B cell (primary cell): ENCODE measurements around the gene ABLIM3. TPM values are rescaled to one million over a fixed set of nuclear protein-coding genes. Genes with fewer than 3 reads are reported as not detected.

ENCODE experiments used
- ATAC-seq: fragments of 200-7000 bp; cut with Tn5 transposase; one replicate; pipeline ENCODE4 v1.10.0; 2021; ENCODE audit warnings: low read depth, mild to moderate bottlenecking, moderate number of reproducible peaks, moderate library complexity
- CTCF ChIA-PET: fragments of 350-600 bp; sonication (Branson Sonifier 250); formaldehyde crosslinking; loops from one replicate; lab custom pipeline; 2021; ENCODE audit warnings: antibody characterized with exemption, inconsistent platforms; lab: Charles Lee
- POLR2A ChIA-PET: fragments of 350-600 bp; sonication (Branson Sonifier 250); formaldehyde crosslinking; loops from one replicate; lab custom pipeline; 2021; ENCODE audit warnings: antibody characterized with exemption; lab: Charles Lee
- DNase-seq: peaks from one replicate; pipeline ENCODE4 v3.0.0; 2013
- H2AFZ ChIP-seq: 2 replicates; pipeline ENCODE4 v1.6.1; 2012; ENCODE audit warnings: mild to moderate bottlenecking, low read depth, low read length; ENCODE audit not compliant: insufficient read depth, poor library complexity, severe bottlenecking
- H3K27ac ChIP-seq, 2 donors: 1 replicate in 1 of 2; 2 replicates in 1 of 2; pipeline ENCODE4 v1.5.1; 2012 to 2013; ENCODE audit warnings: low read length in 2 of 2, mild to moderate bottlenecking in 2 of 2, moderate library complexity in 1 of 2
- H3K27me3 ChIP-seq, 4 experiments: fragments of 200-600 bp in 1 of 4; sonication (generic) in 1 of 4; replicated peaks in 1 of 4; 1 replicate in 2 of 4; 2 replicates in 2 of 4; pipeline versions ENCODE4 v1.6.1 to v1.7.0; 2013 to 2016; ENCODE audit warnings: low read length in 3 of 4, mild to moderate bottlenecking in 2 of 4, mixed read lengths in 1 of 4, moderate library complexity in 1 of 4; ENCODE audit not compliant: insufficient read depth in 4 of 4, control insufficient read depth in 3 of 4; ENCODE audit errors: control extremely low read depth in 1 of 4
- H3K36me3 ChIP-seq, 2 experiments: replicated peaks in 1 of 2; 1 replicate in 1 of 2; 2 replicates in 1 of 2; pipeline versions ENCODE4 v1.6.1 to v1.7.1; 2013; ENCODE audit warnings: low read length in 1 of 2; ENCODE audit not compliant: insufficient read depth in 2 of 2, control insufficient read depth in 1 of 2; ENCODE audit errors: control extremely low read depth in 1 of 2, extremely low read depth in 1 of 2
- H3K4me1 ChIP-seq, 2 donors: fragments of 200-600 bp in 1 of 2; sonication (generic) in 1 of 2; 1 replicate in 1 of 2; 2 replicates in 1 of 2; pipeline versions ENCODE4 v1.5.1 to v1.6.1; 2013 to 2017; ENCODE audit warnings: low read length in 2 of 2; ENCODE audit not compliant: control insufficient read depth in 2 of 2, insufficient read depth in 2 of 2
- H3K4me2 ChIP-seq: replicated peaks from 2 replicates; pipeline ENCODE3; 2012; ENCODE audit warnings: mild to moderate bottlenecking, low read depth, low read length; ENCODE audit not compliant: poor library complexity, severe bottlenecking
- H3K4me3 ChIP-seq, 5 experiments: fragments of 200-600 bp in 1 of 5; sonication (generic) in 1 of 5; 1 replicate in 3 of 5; 2 replicates in 2 of 5; pipeline versions ENCODE4 v1.5.1 to v1.7.0; 2011 to 2016; ENCODE audit warnings: low read length in 4 of 5, mild to moderate bottlenecking in 4 of 5, low read depth in 2 of 5, control low read depth in 1 of 5, moderate library complexity in 1 of 5; ENCODE audit not compliant: insufficient read depth in 1 of 5; ENCODE audit errors: control extremely low read depth in 1 of 5, extremely low read depth in 1 of 5
- H3K79me2 ChIP-seq: fragments of 200-600 bp; sonication (generic); one replicate; pipeline ENCODE4 v1.6.0; 2016; ENCODE audit warnings: low read length; ENCODE audit not compliant: control insufficient read depth, insufficient read depth
- H3K9ac ChIP-seq: fragments of 200-600 bp; sonication (generic); 2 replicates; pipeline ENCODE4 v1.6.1; 2017; ENCODE audit warnings: mild to moderate bottlenecking, low read length, moderate library complexity
- H3K9me3 ChIP-seq, 3 donors: one replicate each; pipeline versions ENCODE4 v1.6.1 to v1.7.1; 2013; ENCODE audit warnings: low read length in 2 of 3; ENCODE audit not compliant: control insufficient read depth in 2 of 3, insufficient read depth in 1 of 3; ENCODE audit errors: control extremely low read depth in 1 of 3
- H4K20me1 ChIP-seq: 2 replicates; pipeline ENCODE4 v1.6.0; 2012; ENCODE audit warnings: mild to moderate bottlenecking, low read length; ENCODE audit not compliant: insufficient read depth, control insufficient read depth, poor library complexity, severe bottlenecking
- H3K27ac Mint-ChIP-seq: one replicate; pipeline ENCODE4 v1.8.0; 2021; ENCODE audit warnings: mixed read lengths
- H3K27me3 Mint-ChIP-seq: one replicate; pipeline ENCODE4 v1.8.0; 2021; ENCODE audit warnings: mixed read lengths
- H3K4me1 Mint-ChIP-seq: one replicate; pipeline ENCODE4 v1.8.0; 2021; ENCODE audit warnings: mixed read lengths
- H3K4me3 Mint-ChIP-seq: one replicate; pipeline ENCODE4 v1.8.0; 2021; ENCODE audit warnings: mixed read lengths
- H3K9me3 Mint-ChIP-seq: one replicate; pipeline ENCODE4 v1.8.0; 2022; ENCODE audit warnings: mixed read lengths; ENCODE audit not compliant: insufficient read depth
- EZH2 ChIP-seq: IDR thresholded peaks from 2 replicates; pipeline ENCODE4 v1.6.1; 2012; ENCODE audit warnings: borderline replicate concordance, low read depth, mild to moderate bottlenecking, moderate library complexity, low read length; ENCODE audit not compliant: insufficient read depth, poor library complexity, severe bottlenecking
- WGBS: methylation state at CpG from one replicate; pipeline ENCODE4 v1.1.5; 2013; ENCODE audit warnings: missing lambda C conversion rate; ENCODE audit not compliant: insufficient coverage; 5-methylcytosine and 5-hydroxymethylcytosine counted together
- intact Hi-C: fragments of 100-400 bp; cut with micrococcal nuclease; formaldehyde crosslinking; loops from one replicate; pipeline ENCODE4 v1.10.0; 2022
- polyA plus RNA-seq: library from polyadenylated mRNA; depleted of rRNA; stranded (reverse); fragments of >200 nt; gene quantifications from 2 replicates; pipeline ENCODE4 v1.2.3, GENCODE V29; 2012
- total RNA-seq, 2 donors: library from RNA; stranded (reverse); fragments of 120-200 nt in 1 of 2; gene quantifications; 1 replicate in 1 of 2; 2 replicates in 1 of 2; pipeline versions ENCODE4 v1.2.3 to v1.2.4, GENCODE V29; 2013 to 2022
- TF ChIP-seq, protein P1 (sequence below): fragments of 200-600 bp; IDR thresholded peaks from one replicate; pipeline ENCODE4 v1.8.0; 2022; ENCODE audit warnings: antibody characterized with exemption, mild to moderate bottlenecking

Gene ABLIM3
- total and polyA plus RNA-seq, 2 donors (not counting 1 experiment from before 2014, with no cell fraction given), result not detected

- intact Hi-C loops, result no loop called here
- CTCF ChIA-PET, result no interaction called here
- 95% methylated on average over 7 of the region's 8 CpGs for WGBS
These were observed 106.4 kb downstream of the ABLIM3 start for GRCh38 chr5:149247726-149248125.

GRCh38 chr5:149251546-149251945 lies 110.3 kb downstream of the ABLIM3 start:
- peaks cover 27% of the 10 kb centered on the region for H3K27me3 Mint-ChIP-seq
- H4K20me1 ChIP-seq, result no peaks in the 10 kb centered on the region
- no peaks in the 10 kb centered on the region for H3K79me2 ChIP-seq
- ChIA-PET CTCF (no interaction called here), POLR2A (no interaction called here)
- peaks cover 0 to 7% (median 0%) of the 10 kb centered on the region in 3 donors for H3K9me3 ChIP-seq
- H2AFZ ChIP-seq, result no peak overlapping the region
- 80% methylated on average over 4 of the region's 4 CpGs for WGBS
- no peaks in the 10 kb centered on the region for H3K4me1 Mint-ChIP-seq
- H3K9me3 Mint-ChIP-seq, result peaks cover 3% of the 10 kb centered on the region
- no peaks in the 10 kb centered on the region for H3K36me3 ChIP-seq
- intact Hi-C loops, result no loop called here
- no peak overlapping the region for H3K27ac Mint-ChIP-seq
- H3K4me3 Mint-ChIP-seq, result no peak overlapping the region
- ATAC-seq, result no peak
- no peak for DNase-seq
- no peak overlapping the region for H3K4me2 ChIP-seq
- no peak overlapping the region for H3K27ac ChIP-seq
- no peak overlapping the region for H3K9ac ChIP-seq
- H3K27me3 ChIP-seq, result peaks cover 0 to 6% (median 2%) of the 10 kb centered on the region in 4 experiments
- TF ChIP-seq EZH2, result no peak
- TF ChIP-seq, protein P1, sequence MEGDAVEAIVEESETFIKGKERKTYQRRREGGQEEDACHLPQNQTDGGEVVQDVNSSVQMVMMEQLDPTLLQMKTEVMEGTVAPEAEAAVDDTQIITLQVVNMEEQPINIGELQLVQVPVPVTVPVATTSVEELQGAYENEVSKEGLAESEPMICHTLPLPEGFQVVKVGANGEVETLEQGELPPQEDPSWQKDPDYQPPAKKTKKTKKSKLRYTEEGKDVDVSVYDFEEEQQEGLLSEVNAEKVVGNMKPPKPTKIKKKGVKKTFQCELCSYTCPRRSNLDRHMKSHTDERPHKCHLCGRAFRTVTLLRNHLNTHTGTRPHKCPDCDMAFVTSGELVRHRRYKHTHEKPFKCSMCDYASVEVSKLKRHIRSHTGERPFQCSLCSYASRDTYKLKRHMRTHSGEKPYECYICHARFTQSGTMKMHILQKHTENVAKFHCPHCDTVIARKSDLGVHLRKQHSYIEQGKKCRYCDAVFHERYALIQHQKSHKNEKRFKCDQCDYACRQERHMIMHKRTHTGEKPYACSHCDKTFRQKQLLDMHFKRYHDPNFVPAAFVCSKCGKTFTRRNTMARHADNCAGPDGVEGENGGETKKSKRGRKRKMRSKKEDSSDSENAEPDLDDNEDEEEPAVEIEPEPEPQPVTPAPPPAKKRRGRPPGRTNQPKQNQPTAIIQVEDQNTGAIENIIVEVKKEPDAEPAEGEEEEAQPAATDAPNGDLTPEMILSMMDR, result no peak
- no peak overlapping the region for H3K4me3 ChIP-seq
- no peaks in the 10 kb centered on the region for H3K4me1 ChIP-seq

More at GRCh38 chr5:149247726-149248125, 106.4 kb downstream of the ABLIM3 start:
- Mint-ChIP-seq H3K27ac (no peak overlapping the region), H3K27me3 (peaks cover 28% of the 10 kb centered on the region), H3K9me3 (peaks cover 3% of the 10 kb centered on the region), H3K4me3 (no peak overlapping the region), H3K4me1 (no peaks in the 10 kb centered on the region)
- Histone ChIP-seq H3K4me3 (no peak overlapping the region), H2AFZ (no peak overlapping the region), H3K27me3 (peaks cover 0 to 9% (median 0%) of the 10 kb centered on the region in 4 experiments), H3K4me1 (no peaks in the 10 kb centered on the region), H4K20me1 (no peaks in the 10 kb centered on the region), H3K36me3 (no peaks in the 10 kb centered on the region), H3K27ac (no peak overlapping the region), H3K9me3 (peaks cover 0 to 4% (median 0%) of the 10 kb centered on the region in 3 donors), H3K4me2 (no peak overlapping the region), H3K79me2 (no peaks in the 10 kb centered on the region), H3K9ac (no peak overlapping the region)
- POLR2A ChIA-PET, result no interaction called here
- DNase-seq (no peak), ATAC-seq (no peak)
- TF ChIP-seq, protein P1, result no peak
- no peak for TF ChIP-seq EZH2
